Ammon's horn (tissue), 1 donor: Measurements from ENCODE around the gene SV2B.
"Not testable (repeated sequence)": the region's sequence is repeated elsewhere in the genome, so short reads cannot be mapped to it uniquely, and the experiment has no call there.

Experiments used
- DNase-seq: peaks from one replicate; pipeline ENCODE4 v3.0.0-alpha.2; 2016; ENCODE audit warnings: low spot score

Gene SV2B

DNA sequence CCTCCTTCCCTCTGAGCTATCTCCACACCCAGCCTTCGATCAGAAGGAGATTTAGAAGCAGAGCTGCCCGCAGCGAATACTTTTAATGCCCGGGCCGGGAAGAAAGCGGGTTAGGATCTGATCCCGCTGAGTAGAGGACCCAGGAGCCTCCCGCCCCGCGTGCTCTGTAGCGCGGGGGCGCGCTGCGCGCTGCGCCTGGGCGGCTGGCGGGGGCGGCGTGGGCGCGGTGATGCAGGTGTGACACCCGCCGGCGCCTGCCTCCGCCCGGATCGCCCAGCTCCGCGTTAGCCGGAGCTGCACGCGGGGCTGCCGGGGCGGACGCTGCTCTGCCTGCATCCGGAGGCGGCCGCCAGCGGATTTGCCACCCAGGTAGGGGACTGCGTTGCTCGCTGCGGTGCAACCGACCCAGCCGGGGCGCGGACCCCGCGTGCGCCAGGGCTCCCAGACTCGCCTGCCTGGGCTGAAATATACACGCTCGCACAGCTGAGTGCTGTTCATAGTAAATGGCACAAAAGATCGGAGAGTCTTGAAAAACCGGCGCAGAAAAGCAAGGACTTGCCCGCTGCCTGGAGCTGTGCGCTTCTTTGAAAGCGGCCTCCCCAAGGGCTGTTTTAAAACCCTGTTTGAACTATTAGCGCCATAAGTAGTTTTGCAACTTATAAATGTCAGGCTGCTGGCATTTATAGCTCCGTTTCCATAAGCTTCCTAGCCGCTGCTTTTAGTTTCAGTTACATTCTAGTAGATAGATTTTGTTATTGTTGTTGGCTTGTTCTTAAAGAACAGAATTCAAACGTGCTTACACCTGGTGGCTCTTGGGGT, at the start of gene SV2B:
Gene SV2B (plus strand): TSS at position 263 of the 819 bp plus-strand sequence. CDS start 126,007 bp downstream, outside the sequence.
- DNase-seq: no peak

GRCh38 chr15:91051248-91051647, 48.8 kb upstream of the SV2B start:
- no peak for DNase-seq

- no peak for DNase-seq
These were observed 45.2 kb upstream of the SV2B start for GRCh38 chr15:91054816-91055215.

GRCh38 chr15:91055548-91056331, 44.3 kb upstream of the SV2B start:
- peak; percentile 92 for DNase-seq

GRCh38 chr15:91061230-91061629, 38.8 kb upstream of the SV2B start:
- DNase-seq: no peak

DNA sequence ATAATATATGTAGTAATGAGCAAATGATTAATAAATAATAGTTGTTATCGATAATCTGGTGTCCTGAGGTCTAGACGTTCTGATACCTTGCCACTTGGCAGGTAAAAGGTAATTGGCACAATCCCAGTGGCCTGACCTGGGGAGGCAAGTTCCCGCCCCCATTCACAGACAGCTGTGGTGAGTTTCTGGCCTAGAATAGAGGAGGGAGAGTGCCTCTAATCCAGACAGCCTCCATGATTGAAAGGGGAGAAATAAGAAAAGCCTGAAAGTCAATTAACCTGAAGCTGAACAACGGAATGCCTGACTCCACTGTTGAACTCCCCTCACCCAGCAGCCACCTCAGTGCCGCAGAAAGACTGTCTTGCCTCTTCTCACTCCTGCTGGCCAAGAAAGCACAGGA, 38.1 kb upstream of the SV2B start:
- DNase-seq: no peak

DNA sequence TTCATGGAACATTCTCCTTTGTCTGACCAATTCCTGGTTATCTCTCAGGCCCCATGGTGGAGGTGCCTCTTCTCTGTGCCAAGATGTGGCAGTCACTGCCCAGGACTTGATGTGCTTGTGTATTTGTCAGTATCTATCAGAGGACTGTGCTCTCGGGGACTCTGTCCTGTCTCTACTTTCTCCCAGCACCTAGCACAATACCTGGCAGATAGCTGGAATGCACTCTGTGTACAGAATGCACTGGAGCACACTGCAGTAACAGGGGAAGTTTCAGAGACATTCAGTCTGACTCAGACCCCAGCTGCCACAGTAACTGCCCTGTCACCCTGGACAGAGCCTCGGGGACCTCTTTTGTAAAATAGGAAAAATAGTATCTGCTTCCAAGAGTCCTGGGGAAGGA, 34.6 kb upstream of the SV2B start:
- no peak for DNase-seq

- DNase-seq: no peak
These were observed 33.0 kb upstream of the SV2B start for GRCh38 chr15:91067036-91067435.

GRCh38 chr15:91068436-91068835, 31.6 kb upstream of the SV2B start:
- DNase-seq: no peak

DNA sequence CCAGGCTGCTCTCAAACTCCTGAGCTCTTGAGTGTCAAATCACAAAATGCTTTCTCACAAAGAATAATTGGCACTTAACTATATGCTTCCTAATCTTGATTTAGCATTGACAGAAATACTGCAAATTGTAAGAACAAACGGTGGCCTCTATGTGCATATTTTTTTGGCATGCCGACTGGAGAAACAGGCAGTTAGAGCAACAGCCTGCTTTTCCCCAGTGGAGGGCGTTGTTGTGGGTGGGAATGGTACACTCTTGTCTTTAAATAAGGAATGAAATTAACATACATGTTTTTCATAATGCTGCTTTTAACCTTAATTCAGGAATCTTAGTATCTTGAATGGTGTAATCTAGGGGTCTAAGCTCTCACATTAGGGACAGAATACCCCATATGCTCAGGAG, 31.1 kb upstream of the SV2B start:
- no peak for DNase-seq

DNA sequence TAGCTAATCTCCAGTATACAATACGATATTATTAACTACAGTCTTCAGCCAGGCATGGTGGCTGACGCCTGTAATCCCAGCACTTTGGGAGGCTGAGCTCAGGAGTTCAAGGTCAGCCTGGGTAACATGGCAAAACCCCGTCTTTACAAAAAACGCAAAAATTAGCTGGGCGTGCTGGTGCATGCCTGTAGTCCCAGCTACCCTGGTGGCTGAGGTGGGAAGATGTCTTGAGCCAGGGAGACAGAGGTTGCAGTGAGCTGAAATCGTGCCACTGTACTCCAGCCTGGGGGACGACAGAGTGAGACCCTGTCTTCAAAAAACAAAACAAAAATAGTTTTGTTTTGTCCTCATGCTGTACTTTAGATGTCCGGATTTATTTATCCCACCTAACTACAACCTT, 29.2 kb upstream of the SV2B start:
- no peak for DNase-seq

DNA sequence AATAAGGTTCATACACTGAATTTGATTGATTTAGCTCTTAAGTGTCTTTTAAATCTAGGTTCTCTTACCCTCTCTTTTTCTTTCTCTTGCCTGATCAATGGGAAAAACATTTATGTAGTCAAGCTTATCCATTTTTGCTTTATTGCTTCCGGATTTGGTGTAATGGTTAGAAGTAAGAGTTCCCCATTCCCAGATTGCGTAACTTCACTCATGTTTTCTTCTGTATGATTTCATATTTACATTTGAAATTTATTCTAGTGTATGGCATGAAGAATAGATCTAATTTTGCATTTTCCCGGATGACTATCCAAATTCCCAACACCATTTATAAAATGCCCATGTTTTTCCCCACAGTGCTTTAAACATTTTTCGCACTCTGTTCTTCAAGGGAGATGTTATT, 27.9 kb upstream of the SV2B start:
- DNase-seq: no peak

DNA sequence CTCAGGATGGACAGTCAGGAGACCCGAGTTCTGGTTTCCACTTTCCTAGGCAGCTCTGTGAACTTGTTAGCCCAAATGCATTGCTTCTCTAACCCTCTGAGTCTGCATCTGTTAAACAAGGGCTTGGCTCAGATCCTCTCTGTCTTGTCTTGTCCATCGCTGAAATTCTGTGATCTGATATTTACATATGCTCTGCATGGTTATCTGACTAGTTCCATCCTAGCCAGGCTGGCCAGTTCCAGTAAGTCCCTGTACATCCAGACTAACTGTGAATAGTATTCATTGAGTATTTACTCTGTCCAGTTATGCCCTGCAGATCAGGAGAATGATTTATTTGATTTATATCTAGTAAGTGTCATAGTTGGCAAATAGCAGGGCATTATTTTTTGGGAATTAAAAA, 27.0 kb upstream of the SV2B start:
- DNase-seq: no peak

GRCh38 chr15:91073768-91074167, 26.3 kb upstream of the SV2B start:
- DNase-seq: no peak

GRCh38 chr15:91075739-91076138, 24.3 kb upstream of the SV2B start:
- no peak for DNase-seq

DNA sequence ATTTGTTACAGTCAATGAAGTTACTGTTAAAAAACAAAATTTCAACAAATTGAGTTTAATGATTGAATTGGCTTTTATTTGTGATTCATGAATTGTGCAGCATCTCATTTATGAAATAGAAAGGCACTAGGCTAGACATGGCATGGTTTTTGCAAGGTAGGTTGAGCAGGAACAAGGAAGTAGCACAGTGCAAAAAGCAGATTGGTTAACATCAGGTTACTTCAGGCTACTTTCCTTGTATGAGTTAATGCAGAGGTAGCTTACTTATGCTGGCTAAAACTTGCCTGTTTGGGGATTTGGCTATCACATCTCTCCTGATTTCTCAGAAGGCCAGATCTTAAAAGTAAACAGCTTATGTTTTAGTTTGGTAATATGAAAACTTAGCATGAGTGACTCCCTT, 23.0 kb upstream of the SV2B start:
- DNase-seq: no peak

- DNase-seq: not testable (repeated sequence)
These were observed 6.2 kb upstream of the SV2B start for GRCh38 chr15:91093866-91094265.

DNA sequence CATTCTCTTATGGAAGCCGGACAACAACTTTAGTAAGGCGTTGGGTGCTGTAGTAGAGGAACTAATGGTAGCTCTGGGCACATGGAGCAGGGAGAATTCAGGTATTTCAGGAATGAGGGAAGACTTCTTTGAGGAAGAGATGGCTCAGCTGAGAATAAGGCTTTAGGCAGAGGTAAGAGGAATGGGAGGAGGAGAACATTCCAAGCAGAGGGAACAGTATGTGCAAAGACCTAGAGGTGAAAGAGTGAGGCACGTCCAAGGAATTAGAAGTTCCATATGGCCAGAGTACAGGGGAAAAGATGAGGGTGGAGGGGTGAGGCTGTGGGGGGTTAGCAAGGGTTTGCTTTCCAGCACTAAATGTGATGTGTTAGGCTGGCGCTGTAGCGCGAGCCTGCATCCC, 1.6 kb upstream of the SV2B start:
- DNase-seq: no peak

DNA sequence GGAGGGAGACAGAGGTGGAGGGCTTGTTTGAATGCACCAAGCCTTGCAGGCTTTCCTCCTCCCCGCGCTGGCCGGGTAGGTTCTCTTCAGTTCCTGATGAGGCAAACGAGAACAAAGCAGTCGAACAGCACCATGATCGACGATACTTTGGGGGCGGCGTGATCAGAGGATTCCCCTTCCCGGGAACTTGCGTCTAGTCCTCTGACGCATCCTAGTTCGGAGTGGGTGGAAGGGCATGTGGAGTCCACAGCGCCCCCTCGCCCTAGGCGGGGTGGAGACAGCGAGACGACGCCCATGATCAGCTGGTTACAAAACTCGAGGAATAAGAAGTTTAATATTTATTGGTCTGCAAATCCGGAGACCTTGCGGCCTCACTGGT, 452 bp upstream of the SV2B start:
- peak; percentile 74 for DNase-seq

DNA sequence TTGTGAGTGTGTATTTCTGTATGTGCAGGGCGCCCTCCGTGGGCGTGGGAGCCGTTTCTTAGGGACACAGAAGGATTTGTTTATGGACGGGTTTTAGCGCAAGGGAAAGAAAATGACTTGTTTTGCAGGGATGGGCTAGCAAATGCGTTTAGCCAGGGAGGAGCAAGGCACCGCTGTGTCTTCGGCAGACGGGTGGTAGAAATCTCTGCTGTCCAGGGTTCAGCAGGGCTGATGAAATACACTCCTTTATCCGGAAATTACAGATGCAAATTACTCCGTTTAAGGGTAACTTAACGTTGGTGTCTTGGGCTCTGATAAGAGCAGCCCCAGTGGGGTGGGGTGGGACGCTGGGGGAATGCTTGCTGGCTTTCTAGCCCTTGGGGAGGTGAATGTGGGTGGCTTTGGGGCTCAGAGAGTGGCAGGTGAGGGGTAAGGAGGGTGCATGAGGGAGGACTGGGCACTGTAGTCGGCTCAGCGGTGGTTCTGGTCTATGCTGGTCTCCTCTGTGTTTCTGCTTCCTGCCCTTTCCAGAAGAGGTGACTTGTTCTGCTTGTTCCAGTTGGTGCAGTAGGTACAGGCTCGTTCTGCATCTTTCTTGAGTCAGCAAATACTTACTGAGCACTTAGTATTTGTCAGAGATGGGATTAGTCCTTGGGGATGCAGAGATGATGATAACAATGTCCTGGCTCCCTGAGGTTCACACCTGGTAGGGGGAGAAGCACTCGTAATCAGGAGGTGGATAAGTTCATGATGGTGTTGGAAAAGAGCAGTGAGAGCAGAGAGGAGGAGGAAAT, 954 bp downstream of the SV2B start:
- DNase-seq: peak; percentile 38

DNA sequence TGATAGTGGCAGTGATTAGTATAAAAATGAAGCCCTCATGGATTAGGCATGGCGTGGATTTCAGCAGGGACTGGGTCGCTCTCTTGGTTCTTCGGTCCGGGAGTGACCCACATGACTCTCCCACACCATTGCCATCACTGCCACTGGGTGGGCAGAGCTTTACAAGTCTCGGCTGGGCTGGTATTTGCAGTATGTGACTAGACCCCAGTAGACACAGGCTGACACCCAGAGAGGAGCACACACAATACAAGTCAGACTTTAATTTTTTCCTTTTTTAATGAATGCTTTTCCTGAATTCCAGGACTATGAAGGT, 1.5 kb downstream of the SV2B start:
- DNase-seq: no peak

DNA sequence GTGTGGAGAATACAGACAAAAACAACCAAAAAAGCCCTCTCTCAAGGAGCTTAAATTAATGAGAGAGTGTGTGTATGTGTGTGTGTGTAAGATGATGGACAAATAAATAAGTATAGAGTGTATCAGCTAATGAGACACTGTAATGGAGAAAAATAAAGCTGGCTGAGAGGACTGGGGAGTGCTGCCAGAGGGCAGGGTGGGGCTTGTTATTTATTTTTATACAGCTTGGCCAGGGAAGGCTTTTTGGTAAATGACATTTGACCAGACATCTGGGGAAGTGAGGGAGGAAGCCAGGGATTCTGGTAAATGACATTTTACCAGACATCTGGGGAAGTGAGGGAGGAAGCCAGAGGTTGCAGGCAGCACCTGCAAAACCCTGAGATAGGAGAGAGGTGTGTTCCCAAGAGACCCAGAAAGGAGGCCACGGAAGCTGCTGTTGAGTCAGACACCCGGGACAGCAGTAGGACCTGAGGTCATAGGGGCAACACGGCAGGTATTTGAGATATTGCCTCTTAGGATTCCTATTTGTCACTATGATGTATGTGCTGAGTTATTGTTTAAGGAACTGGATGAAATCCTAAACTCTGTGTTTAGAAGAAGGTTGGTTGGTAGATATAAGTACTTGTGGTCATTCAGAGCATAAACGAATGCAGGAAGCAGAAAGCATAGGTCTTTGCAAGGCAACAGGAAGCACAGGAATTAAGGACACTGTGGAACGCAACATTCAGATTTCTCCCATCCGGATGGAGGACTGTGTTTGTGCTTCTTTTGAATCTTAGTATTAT, 2.7 kb downstream of the SV2B start:
- DNase-seq: no peak
